Endothelial cell of umbilical vein (primary cell): Measurements from ENCODE around the gene GZMM. TPM values are rescaled to one million over a fixed set of nuclear protein-coding genes. Genes with fewer than 3 reads are reported as not detected.

Source experiments
- BruUV-seq: library from RNA; stranded (reverse); fragments of 400-500 nt; replicated peaks from 2 replicates; lab custom pipeline; 2021; lab: Mats Ljungman, UMichigan
- CTCF ChIA-PET: fragments of 300-600, 350-600 bp; sonication (Branson Sonifier 250); formaldehyde crosslinking; loops from one replicate; lab custom pipeline; 2021; ENCODE audit warnings: antibody characterized with exemption, inconsistent platforms; lab: Charles Lee
- POLR2A ChIA-PET: fragments of 300-600, 350-600 bp; sonication (Branson Sonifier 250); formaldehyde crosslinking; loops from one replicate; lab custom pipeline; 2021; ENCODE audit warnings: antibody characterized with exemption, inconsistent platforms; lab: Charles Lee
- DNase-seq: peaks from one replicate; pipeline ENCODE4 v3.0.0-alpha.2; 2011; ENCODE audit warnings: low read depth, low spot score
- FAIRE-seq: peaks from 2 replicates; lab custom pipeline; 2011; peaks lifted over from hg19 to GRCh38; lab: Jason Lieb, UNC
- H2AFZ ChIP-seq: 2 replicates; pipeline ENCODE4 v1.6.0; 2012; ENCODE audit warnings: low read depth, low read length, control low read depth, inconsistent platforms
- H3K27ac ChIP-seq: 2 replicates; pipeline ENCODE4 v1.5.1; 2011; ENCODE audit warnings: low read depth, mild to moderate bottlenecking, control low read depth, low read length, moderate library complexity; ENCODE audit not compliant: insufficient read depth
- H3K27me3 ChIP-seq, 2 experiments: 2 replicates each; pipeline versions ENCODE4 v1.6.0 to v1.6.1; 2011; ENCODE audit warnings: low read length in 2 of 2, mixed read lengths in 1 of 2; ENCODE audit not compliant: control insufficient read depth in 2 of 2, insufficient read depth in 2 of 2
- H3K36me3 ChIP-seq, 2 experiments: 2 replicates in 1 of 2; 3 replicates in 1 of 2; pipeline ENCODE4 v1.5.1; 2011; ENCODE audit warnings: low read length in 2 of 2, mild to moderate bottlenecking in 1 of 2, moderate library complexity in 1 of 2; ENCODE audit not compliant: control insufficient read depth in 2 of 2, insufficient read depth in 2 of 2; ENCODE audit errors: extremely low read depth in 1 of 2
- H3K4me1 ChIP-seq: 3 replicates; pipeline ENCODE4 v1.5.1; 2011; ENCODE audit warnings: mild to moderate bottlenecking, low read length; ENCODE audit not compliant: control insufficient read depth, insufficient read depth; ENCODE audit errors: extremely low read depth
- H3K4me2 ChIP-seq: 2 replicates; pipeline ENCODE4 v1.6.1; 2011; ENCODE audit warnings: low read length, control low read depth, mixed read lengths; ENCODE audit not compliant: insufficient read depth
- H3K4me3 ChIP-seq, 3 experiments: fragments of 200-600 bp in 1 of 3; sonication (generic), shearing (Covaris generic) in 1 of 3; replicated peaks in 1 of 3; 2 replicates each; pipeline ENCODE4 v1.5.1; 2011 to 2016; ENCODE audit warnings: control low read depth in 3 of 3, low read length in 3 of 3, mild to moderate bottlenecking in 2 of 3, inconsistent platforms in 1 of 3, low read depth in 1 of 3, moderate library complexity in 1 of 3; ENCODE audit not compliant: insufficient read depth in 1 of 3
- H3K79me2 ChIP-seq: 2 replicates; pipeline ENCODE4 v1.6.0; 2012; ENCODE audit warnings: low read length, inconsistent platforms; ENCODE audit not compliant: control insufficient read depth, insufficient read depth
- H3K9ac ChIP-seq: replicated peaks from 2 replicates; pipeline ENCODE3; 2011; ENCODE audit warnings: low read length, control low read depth; ENCODE audit not compliant: insufficient read depth; ENCODE audit errors: extremely low read depth
- H3K9me1 ChIP-seq: replicated peaks from 3 replicates; pipeline ENCODE4 v1.6.0; 2011; ENCODE audit warnings: mild to moderate bottlenecking, low read length; ENCODE audit not compliant: control insufficient read depth, insufficient read depth; ENCODE audit errors: extremely low read depth
- H3K9me3 ChIP-seq: replicated peaks from 2 replicates; pipeline ENCODE4 v1.5.1; 2012; ENCODE audit warnings: low read length, inconsistent platforms; ENCODE audit not compliant: control insufficient read depth, insufficient read depth
- H4K20me1 ChIP-seq: replicated peaks from 2 replicates; pipeline ENCODE3; 2011; ENCODE audit warnings: mild to moderate bottlenecking, low read length; ENCODE audit not compliant: control insufficient read depth, insufficient read depth; ENCODE audit errors: extremely low read depth
- EZH2 ChIP-seq: IDR thresholded peaks from 2 replicates; pipeline ENCODE4 v1.6.1; 2012; ENCODE audit warnings: borderline replicate concordance, low read depth, mild to moderate bottlenecking, moderate library complexity, low read length, inconsistent platforms; ENCODE audit not compliant: severe bottlenecking
- FOS ChIP-seq: IDR thresholded peaks from 2 replicates; pipeline ENCODE4 v1.6.1; 2011; ENCODE audit warnings: mild to moderate bottlenecking, low read length, moderate library complexity, borderline replicate concordance; ENCODE audit not compliant: insufficient read depth
- GATA2 ChIP-seq: IDR thresholded peaks from 2 replicates; pipeline ENCODE4 v1.7.0; 2011; ENCODE audit warnings: low read depth, mild to moderate bottlenecking, moderate library complexity, mixed read lengths, low read length; ENCODE audit not compliant: insufficient read length, insufficient read depth
- JUN ChIP-seq: IDR thresholded peaks from 2 replicates; pipeline ENCODE4 v1.6.1; 2011; ENCODE audit warnings: borderline replicate concordance, low read depth; ENCODE audit not compliant: insufficient read length, insufficient read depth
- MYC ChIP-seq: IDR thresholded peaks from one replicate; pipeline ENCODE4 v1.6.1; 2011; ENCODE audit warnings: mild to moderate bottlenecking, low read depth, low read length
- POLR2A ChIP-seq: IDR thresholded peaks from 2 replicates; pipeline ENCODE4 v1.6.1; 2012; ENCODE audit warnings: low read depth, mild to moderate bottlenecking, control low read depth, low read length
- POLR2AphosphoS5 ChIP-seq: IDR thresholded peaks from 2 replicates; pipeline ENCODE4 v1.6.1; 2012; ENCODE audit warnings: low read depth, mild to moderate bottlenecking, control low read depth, low read length, moderate library complexity; ENCODE audit not compliant: insufficient read depth
- dilution Hi-C: fragments of 300-500 bp; cut with MboI; formaldehyde crosslinking; loops from one replicate; pipeline ENCODE4 v1.15.0; 2019; ENCODE audit warnings: low sequenced_read_pairs; ENCODE audit not compliant: extremely low pct_ligation_motif_present
- intact Hi-C: fragments of 100-400 bp; cut with micrococcal nuclease; formaldehyde crosslinking; loops from one replicate; pipeline ENCODE4 v1.10.0; 2022
- polyA plus RNA-seq, 4 experiments: library from polyadenylated mRNA; depleted of rRNA in 3 of 4; stranded (reverse) in 3 of 4; unstranded in 1 of 4; fragments of >200 nt; gene quantifications; 2 replicates each; pipeline versions ENCODE4 v1.2.1 to v1.2.3, GENCODE V29; 2011 to 2012; ENCODE audit warnings: missing spikeins in 1 of 4
- total RNA-seq: library from RNA; stranded (reverse); gene quantifications from 2 replicates; pipeline ENCODE4 v1.2.3, GENCODE V29; 2021
- TF ChIP-seq, protein P1 (sequence below), 2 donors: IDR thresholded peaks; 1 replicate in 1 of 2; 2 replicates in 1 of 2; pipeline ENCODE4 v1.5.1; 2011; ENCODE audit warnings: low read length in 2 of 2, mild to moderate bottlenecking in 2 of 2, moderate library complexity in 2 of 2, control low read depth in 1 of 2, inconsistent platforms in 1 of 2, low read depth in 1 of 2; ENCODE audit not compliant: insufficient read depth in 1 of 2; ENCODE audit errors: extremely low read depth in 1 of 2
- TF ChIP-seq, protein P2 (sequence below): IDR thresholded peaks from 2 replicates; pipeline ENCODE4 v1.6.1; 2011; ENCODE audit not compliant: insufficient read depth, insufficient read length

Gene GZMM
- total and polyA plus RNA-seq, 2 donors (not counting 3 experiments of a cell fraction or from before 2014, with no cell fraction given), result not detected

DNA sequence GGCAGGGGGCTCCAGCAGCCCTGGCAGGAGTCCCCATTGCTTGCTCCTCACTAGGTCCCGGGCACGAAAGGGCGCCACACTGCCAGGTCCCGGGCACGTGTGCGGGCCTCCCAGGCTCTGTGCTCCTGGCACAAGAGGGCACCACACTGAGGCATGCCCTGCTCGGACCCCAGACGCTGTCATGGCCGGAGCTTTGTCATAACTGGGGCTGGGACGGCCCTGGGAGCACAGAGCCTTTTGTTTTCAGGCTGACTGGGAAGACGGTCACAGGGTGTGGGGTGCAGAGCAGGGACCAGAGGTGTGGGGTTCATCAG, 35.9 kb downstream of the GZMM start:
- Histone ChIP-seq H3K4me3 (no peak overlapping the region), H3K27ac (no peak overlapping the region), H2AFZ (no peak overlapping the region), H4K20me1 (no peaks in the 10 kb centered on the region), H3K4me1 (peaks cover 11% of the 10 kb centered on the region), H3K79me2 (peaks cover 54% of the 10 kb centered on the region), H3K9ac (no peak overlapping the region), H3K27me3 (no peaks in the 10 kb centered on the region), H3K4me2 (no peak overlapping the region), H3K9me3 (no peaks in the 10 kb centered on the region), H3K36me3 (peaks cover 5 to 33% of the 10 kb centered on the region in 2 experiments), H3K9me1 (no peaks in the 10 kb centered on the region)
- BruUV-seq, result no TSS peak
- DNase-seq, result no peak
- POLR2A ChIA-PET, result no interaction called here
- intact Hi-C loops (no loop called here), dilution Hi-C loops (no loop called here)
- no peak for TF ChIP-seq FOS
- TF ChIP-seq, protein P1, sequence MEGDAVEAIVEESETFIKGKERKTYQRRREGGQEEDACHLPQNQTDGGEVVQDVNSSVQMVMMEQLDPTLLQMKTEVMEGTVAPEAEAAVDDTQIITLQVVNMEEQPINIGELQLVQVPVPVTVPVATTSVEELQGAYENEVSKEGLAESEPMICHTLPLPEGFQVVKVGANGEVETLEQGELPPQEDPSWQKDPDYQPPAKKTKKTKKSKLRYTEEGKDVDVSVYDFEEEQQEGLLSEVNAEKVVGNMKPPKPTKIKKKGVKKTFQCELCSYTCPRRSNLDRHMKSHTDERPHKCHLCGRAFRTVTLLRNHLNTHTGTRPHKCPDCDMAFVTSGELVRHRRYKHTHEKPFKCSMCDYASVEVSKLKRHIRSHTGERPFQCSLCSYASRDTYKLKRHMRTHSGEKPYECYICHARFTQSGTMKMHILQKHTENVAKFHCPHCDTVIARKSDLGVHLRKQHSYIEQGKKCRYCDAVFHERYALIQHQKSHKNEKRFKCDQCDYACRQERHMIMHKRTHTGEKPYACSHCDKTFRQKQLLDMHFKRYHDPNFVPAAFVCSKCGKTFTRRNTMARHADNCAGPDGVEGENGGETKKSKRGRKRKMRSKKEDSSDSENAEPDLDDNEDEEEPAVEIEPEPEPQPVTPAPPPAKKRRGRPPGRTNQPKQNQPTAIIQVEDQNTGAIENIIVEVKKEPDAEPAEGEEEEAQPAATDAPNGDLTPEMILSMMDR (IDR thresholded peaks at IDR 0.05; ENCODE audit: extremely low read depth in 1 of 2, insufficient read depth in 1 of 2, low read depth in 1 of 2, low read length in 2 of 2), result no peak
- TF ChIP-seq, protein P2, sequence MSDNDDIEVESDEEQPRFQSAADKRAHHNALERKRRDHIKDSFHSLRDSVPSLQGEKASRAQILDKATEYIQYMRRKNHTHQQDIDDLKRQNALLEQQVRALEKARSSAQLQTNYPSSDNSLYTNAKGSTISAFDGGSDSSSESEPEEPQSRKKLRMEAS, result no peak
- TF ChIP-seq EZH2, result no peak
- TF ChIP-seq JUN, result no peak
- no peak for TF ChIP-seq MYC
- no peak for TF ChIP-seq POLR2AphosphoS5
- TF ChIP-seq POLR2A, result no peak
- TF ChIP-seq GATA2, result no peak
- FAIRE-seq, result no peak
- CTCF ChIA-PET, result no interaction called here
